ENCODE data around the gene TXN. TPM values are rescaled to one million over a fixed set of nuclear protein-coding genes. Genes with fewer than 3 reads are reported as not detected.
"Not testable (repeated sequence)": the region's sequence is repeated elsewhere in the genome, so short reads cannot be mapped to it uniquely, and the experiment has no call there.

Gene TXN
- total RNA-seq, 1 donor: 37.8 TPM

DNA sequence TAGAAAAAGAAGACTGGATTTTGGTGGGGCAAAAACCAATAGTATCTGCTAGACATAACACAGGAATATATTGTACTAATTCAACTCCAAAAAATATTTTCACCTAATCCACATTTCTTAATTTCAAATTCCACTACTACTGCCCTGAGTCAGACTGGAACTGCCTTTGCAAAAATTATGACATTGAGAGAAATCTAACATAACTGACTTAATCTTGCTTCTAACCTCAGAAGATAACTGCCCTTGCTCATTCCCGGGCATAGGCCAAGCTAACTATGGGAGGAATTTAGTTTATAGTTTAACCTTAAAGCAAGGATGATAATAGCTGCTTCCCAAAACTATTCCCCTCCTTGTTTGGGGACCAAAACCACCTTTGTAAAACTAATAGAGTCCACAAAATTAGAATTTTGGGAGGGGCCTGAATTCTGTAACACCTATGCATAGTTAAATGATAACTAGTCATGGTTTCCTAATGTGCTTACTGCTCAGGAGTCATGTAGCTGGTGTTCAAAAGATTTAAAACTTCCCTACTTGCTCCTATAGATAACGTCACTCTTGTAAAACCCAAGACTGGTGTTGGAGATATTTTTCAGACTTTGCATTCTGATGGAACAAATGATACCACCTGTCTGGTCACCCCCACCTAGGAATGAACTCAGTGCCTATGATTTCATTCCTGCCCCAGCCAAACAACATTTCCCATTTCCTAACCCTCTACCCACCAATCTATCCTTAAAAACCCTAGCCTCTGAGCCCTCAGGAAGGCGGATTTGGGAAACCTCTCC lies 14.1 kb upstream of the TXN start:
- Histone ChIP-seq H3K27me3 (ENCODE audit: insufficient read depth, low read length) (no peaks in the 10 kb centered on the region), H3K9me3 (ENCODE audit: low read depth, low read length) (no peaks in the 10 kb centered on the region), H3K4me1 (ENCODE audit: insufficient read depth, low read length) (no peaks in the 10 kb centered on the region), H3K4me3 (ENCODE audit: low read length) (no peak overlapping the region)

DNA sequence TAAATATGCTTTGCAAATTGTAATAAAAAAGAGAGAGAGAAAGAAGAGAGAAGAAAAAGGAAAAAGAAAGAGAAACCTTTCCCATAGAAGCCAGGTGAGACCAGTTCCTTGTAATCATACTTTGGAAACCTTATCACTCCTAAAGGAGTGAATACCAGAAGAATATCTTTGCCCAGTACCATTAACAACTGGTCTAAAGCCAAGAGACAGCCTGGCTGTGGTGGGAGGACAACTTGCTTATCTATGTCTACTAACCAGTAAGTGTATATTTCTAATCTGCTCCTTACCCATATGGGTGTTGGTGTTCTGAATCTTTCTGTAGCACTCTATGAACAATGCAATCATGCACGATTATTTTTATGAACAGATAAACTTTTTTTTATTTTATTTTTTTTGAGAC lies 10.5 kb upstream of the TXN start:
- Histone ChIP-seq H3K4me1 (ENCODE audit: insufficient read depth, low read length) (no peaks in the 10 kb centered on the region), H3K27me3 (ENCODE audit: insufficient read depth, low read length) (no peaks in the 10 kb centered on the region), H3K9me3 (ENCODE audit: low read depth, low read length) (no peaks in the 10 kb centered on the region), H3K4me3 (ENCODE audit: low read length) (no peak overlapping the region)

DNA sequence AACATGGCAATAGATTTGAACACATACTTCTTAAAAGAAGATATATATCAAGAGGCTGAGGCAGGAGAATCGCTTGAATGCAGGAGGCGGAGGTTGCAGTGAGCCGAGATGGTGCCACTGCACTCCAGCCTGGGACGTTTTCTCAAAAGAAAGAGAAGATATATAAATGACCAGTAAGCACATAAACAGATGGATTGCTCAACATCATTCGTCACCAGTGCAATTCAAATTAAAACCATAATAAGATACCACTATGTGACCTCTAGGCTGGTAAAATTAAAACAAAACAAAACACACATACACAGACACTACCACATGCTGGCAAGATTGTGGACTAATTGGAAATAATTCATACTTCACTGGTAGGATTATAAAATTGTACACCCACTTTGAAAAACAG lies 5.3 kb upstream of the TXN start:
- no peak overlapping the region for H3K4me3 ChIP-seq (ENCODE audit: low read length)
- no peaks in the 10 kb centered on the region for H3K9me3 ChIP-seq (ENCODE audit: low read depth, low read length)
- H3K4me1 ChIP-seq (ENCODE audit: insufficient read depth, low read length): peaks cover 24% of the 10 kb centered on the region
- H3K27me3 ChIP-seq (ENCODE audit: insufficient read depth, low read length): no peaks in the 10 kb centered on the region

DNA sequence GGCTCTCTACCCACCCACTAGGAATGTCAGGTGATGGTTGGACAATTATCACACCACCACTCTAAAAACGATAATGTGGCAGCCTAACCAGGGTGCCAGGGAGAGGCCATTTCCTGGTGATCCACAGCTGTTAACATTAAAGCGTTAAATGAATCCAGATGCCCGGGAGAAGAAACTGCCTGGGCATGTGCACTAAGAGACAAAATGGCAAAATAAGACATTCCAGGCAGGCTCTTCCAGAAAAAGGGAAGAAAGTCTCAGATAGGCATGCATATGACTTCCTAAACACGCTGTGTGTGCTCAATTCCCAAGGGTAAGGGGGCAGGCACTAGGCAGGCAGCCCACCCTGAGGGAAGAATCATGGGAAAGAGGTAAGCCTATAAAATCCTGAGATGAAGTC lies 4.6 kb upstream of the TXN start:
- H3K9me3 ChIP-seq (ENCODE audit: low read depth, low read length): no peaks in the 10 kb centered on the region
- H3K4me1 ChIP-seq (ENCODE audit: insufficient read depth, low read length): peaks cover 24% of the 10 kb centered on the region
- no peak overlapping the region for H3K4me3 ChIP-seq (ENCODE audit: low read length)
- no peaks in the 10 kb centered on the region for H3K27me3 ChIP-seq (ENCODE audit: insufficient read depth, low read length)

DNA sequence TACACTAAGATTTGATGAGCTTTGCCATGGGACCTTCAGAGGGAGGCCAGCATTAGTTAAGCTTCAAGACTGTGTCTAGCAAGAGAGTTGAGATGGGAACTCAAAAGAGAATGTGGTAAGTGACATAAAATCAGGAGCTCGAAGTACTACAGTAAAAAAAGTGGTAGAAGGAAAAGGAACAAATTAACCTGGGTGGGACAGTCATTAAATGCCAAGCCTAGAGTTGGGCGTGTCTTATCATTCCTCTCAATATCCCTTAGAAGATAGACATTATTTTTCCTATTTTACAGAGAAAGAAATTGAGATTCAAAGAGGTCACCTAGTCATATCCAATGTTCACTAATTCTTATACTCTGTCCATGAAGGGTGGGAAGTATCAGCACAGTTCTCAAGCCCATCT lies 3.3 kb upstream of the TXN start:
- no peaks in the 10 kb centered on the region for H3K9me3 ChIP-seq (ENCODE audit: low read depth, low read length)
- H3K27me3 ChIP-seq (ENCODE audit: insufficient read depth, low read length): no peaks in the 10 kb centered on the region
- H3K4me1 ChIP-seq (ENCODE audit: insufficient read depth, low read length): peaks cover 34% of the 10 kb centered on the region
- no peak overlapping the region for H3K4me3 ChIP-seq (ENCODE audit: low read length)

DNA sequence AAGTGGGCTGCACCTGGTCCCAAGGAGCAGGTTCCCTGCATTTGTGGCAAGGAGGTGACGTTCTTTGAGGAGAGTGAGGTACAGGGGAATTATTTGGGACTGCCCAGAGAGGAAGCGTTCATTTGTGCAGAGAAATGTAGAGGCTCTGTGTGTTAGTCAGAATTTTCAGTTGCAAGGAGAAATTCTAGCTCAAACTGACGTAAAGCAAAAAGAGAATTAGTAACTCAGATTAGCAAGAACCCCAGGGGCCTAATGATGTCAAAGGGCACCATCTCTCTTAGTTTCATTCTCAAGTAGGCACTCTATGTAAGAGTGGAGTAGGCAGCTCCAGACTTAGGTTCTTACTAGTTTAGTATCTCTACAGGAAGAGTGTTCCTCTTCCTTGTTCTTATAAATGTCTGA lies 2.4 kb upstream of the TXN start:
- no peak overlapping the region for H3K4me3 ChIP-seq (ENCODE audit: low read length)

DNA sequence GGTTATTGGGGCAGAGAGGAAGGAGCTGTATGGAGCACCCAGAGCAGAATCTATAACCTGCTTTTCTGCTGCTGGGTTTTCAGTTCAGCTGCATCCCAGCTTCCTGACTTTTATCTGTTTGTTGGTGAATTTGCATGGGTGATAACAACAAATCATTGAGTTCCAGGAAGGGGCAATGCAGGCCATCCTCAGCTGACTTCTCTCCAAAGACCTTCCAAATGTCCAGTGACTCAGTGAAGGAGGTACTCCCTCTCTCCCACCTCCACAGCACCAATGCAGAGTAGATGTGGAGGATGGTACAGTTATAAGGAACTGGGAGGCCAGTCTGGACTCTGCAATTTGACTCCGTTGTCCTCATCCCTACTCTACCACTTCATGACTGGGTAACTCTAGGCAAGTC lies 1.6 kb upstream of the TXN start:
- Histone ChIP-seq H3K4me1 (ENCODE audit: insufficient read depth, low read length) (peaks cover 39% of the 10 kb centered on the region), H3K9me3 (ENCODE audit: low read depth, low read length) (no peaks in the 10 kb centered on the region), H3K4me3 (ENCODE audit: low read length) (no peak overlapping the region), H3K27me3 (ENCODE audit: insufficient read depth, low read length) (no peaks in the 10 kb centered on the region)

More for the DNA sequence above, 2.4 kb upstream of the TXN start:
- peaks cover 39% of the 10 kb centered on the region for H3K4me1 ChIP-seq (ENCODE audit: insufficient read depth, low read length)
- no peaks in the 10 kb centered on the region for H3K27me3 ChIP-seq (ENCODE audit: insufficient read depth, low read length)
- no peaks in the 10 kb centered on the region for H3K9me3 ChIP-seq (ENCODE audit: low read depth, low read length)

DNA sequence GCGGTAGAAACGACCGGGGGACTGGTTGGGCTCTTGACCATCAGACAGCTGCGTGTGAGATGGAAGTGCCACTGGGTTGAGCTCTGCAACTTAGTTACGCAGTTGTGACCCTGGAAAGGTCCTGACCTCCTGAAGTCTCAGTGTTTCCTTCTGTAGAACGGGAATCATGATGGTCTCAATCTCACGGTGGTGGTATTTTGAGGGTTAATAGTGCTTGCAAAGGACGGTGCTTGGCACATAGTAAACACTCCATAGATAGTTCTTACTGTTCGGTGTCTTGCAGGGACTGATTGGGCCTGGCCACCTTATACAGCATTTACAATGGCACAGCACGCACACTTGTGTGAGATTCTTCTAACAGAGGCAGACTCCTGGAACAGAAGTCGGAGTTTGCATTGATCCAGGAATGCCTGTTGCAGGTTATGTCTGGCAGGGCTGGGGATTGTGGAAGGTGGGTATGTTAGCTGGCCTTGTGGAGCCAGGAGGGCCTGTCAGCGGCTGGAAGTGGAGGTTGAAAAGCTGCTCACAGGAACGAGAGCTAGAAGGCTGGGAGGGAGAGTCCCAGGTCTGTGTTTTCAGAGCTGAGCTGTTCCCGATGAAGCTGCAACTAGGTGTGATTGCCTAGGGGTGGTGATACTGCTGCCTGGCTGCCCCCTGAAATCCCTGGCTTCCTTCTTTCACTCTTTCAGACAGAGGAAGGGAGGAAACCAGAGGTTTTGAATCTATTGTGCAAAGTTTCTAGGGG lies 962 bp upstream of the TXN start:
- Histone ChIP-seq H3K9me3 (ENCODE audit: low read depth, low read length) (no peaks in the 10 kb centered on the region), H3K27me3 (ENCODE audit: insufficient read depth, low read length) (no peaks in the 10 kb centered on the region), H3K4me1 (ENCODE audit: insufficient read depth, low read length) (peaks cover 39% of the 10 kb centered on the region), H3K4me3 (ENCODE audit: low read length) (peak overlapping the region; percentile 49)

DNA sequence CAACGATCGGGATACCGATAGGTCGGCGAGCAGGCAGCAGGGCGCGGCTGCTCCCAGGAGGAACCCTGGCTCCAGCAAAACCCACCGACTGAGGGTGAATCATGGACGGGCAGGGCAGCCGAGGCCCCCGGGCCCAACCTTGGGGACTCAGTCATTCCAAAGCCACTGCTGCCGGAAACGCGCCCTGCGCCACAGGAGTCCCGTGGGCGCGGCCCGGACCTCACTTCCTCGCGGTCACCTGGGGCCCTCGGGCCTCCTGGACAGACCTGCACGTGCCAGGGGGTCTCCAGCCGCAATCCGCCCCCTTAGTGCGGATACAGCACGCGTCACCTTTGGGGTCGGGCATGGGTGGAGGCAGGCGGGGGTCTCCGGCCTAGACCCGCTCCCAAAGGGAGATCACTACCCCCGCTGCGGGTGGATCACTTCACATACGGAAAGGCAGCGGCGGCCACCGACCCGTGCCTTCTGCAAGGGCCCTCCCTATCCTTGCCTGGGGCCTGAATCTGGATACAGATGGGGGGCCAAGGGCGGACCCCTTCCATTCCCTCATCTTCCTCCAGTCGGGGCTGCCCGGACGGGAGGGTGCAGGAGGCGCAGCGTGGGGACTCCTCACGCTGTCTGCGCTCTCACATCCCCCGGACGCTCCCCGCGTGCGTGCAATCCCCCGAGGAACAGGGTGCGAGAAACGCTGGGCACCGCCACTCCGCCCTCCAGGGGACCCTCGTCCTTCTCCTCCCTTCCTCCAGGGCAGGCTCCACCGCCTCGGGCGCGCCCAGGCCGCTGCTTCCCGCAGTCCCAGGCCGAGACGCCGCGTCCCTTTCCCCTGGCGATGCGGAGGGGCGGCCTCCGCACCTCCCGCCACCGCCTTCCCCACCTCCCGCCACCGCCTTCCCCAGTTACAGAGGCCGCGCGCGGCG lies 586 bp downstream of the TXN start:
- Histone ChIP-seq H3K27me3 (ENCODE audit: insufficient read depth, low read length) (no peaks in the 10 kb centered on the region), H3K9me3 (ENCODE audit: low read depth, low read length) (no peaks in the 10 kb centered on the region), H3K4me1 (ENCODE audit: insufficient read depth, low read length) (peaks cover 39% of the 10 kb centered on the region), H3K4me3 (ENCODE audit: low read length) (peak overlapping the region; percentile 49)

DNA sequence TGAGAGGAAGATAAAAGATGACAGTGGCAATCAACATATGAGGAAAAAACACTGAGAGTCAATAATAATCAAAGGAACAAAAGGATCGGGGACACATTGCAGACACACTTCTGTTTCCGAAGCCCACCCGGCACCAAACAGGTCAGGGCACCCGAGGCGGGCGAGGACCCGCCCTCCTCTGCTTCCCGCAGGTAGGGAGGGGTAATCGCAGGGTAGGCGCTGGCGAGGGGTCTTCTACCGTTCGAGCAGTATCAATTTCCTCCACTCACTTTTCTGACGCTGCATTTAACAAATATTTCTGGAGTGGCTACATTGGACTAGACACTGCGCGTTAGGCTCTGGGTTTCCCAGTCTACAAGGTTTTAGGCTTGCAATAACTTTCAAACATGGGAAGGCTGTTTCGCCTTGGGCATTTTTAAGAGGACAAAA lies 1.3 kb downstream of the TXN start:
- Histone ChIP-seq H3K4me3 (ENCODE audit: low read length) (peak overlapping the region; percentile 49), H3K27me3 (ENCODE audit: insufficient read depth, low read length) (no peaks in the 10 kb centered on the region), H3K9me3 (ENCODE audit: low read depth, low read length) (no peaks in the 10 kb centered on the region), H3K4me1 (ENCODE audit: insufficient read depth, low read length) (peaks cover 39% of the 10 kb centered on the region)

DNA sequence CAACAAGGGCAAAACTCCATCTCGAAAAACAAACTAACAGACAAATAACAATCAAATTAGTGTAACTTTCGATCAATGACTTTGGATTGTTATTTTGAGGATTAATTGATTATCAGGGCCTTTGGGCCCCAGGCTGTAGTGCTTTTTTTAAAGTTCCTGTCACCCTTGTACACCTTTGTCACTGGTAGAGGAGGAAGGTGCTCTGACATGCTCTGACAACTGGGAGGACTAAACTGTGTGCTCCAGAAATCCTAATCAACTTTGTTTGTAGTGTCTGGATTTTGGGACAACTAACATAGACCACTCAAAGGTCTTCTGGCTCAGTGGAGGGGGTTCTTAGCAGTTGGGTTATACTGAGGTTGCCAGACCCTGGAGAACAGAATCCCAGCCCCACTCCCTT lies 1.8 kb downstream of the TXN start:
- Histone ChIP-seq H3K4me3 (ENCODE audit: low read length) (no peak overlapping the region), H3K4me1 (ENCODE audit: insufficient read depth, low read length) (peaks cover 39% of the 10 kb centered on the region), H3K27me3 (ENCODE audit: insufficient read depth, low read length) (no peaks in the 10 kb centered on the region), H3K9me3 (ENCODE audit: low read depth, low read length) (no peaks in the 10 kb centered on the region)

DNA sequence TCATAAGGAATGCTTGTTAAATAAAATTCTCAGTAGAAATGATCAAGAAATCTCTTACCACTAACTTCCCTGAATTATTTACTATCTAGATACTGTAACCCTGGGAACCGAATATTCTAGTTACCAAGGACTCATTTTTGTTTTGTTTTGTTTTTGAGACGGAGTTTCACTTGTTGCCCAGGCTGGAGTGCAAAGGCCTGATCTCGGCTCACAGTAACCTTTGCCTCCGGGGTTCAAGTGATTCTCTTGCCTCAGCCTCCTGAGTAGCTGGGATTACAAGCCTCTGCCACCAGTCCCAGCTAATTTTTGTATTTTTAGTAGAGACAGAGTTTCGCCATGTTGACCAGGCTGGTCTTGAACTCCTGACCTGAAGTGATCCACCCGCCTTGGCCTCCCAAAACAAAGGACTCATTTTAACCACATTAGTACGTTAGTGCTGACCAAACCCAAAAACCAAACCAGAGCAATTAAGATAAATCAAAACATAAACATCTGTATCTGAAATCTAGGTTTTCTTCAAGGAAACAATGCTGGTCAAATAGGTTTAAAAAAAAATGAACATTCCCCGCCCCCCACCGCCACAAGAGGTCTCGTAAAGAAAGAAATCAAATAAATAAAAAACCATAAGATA lies 3.7 kb downstream of the TXN start:
- no peaks in the 10 kb centered on the region for H3K9me3 ChIP-seq (ENCODE audit: low read depth, low read length)
- no peaks in the 10 kb centered on the region for H3K27me3 ChIP-seq (ENCODE audit: insufficient read depth, low read length)
- H3K4me3 ChIP-seq (ENCODE audit: low read length): no peak overlapping the region
- peaks cover 23% of the 10 kb centered on the region for H3K4me1 ChIP-seq (ENCODE audit: insufficient read depth, low read length)

DNA sequence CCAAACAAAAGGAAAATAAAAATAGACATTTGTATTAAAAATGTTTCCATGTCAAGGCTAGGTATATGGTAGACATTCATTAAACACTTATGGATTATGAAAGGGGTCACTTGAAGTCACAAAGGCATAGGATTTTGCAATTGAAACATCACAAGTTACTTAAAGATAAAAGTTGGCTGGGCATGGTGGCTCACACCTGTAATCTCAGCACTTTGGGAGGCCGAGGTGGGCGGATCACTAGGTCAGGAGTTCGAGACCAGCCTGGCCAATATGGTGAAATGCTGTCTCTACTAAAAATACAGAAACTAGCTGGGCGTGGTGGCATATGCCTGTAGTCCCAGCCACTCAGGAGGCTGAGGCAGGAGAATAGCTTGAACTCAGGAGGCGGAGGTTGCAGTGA lies 4.5 kb downstream of the TXN start:
- peaks cover 15% of the 10 kb centered on the region for H3K4me1 ChIP-seq (ENCODE audit: insufficient read depth, low read length)
- not testable (repeated sequence) for H3K27me3 ChIP-seq (ENCODE audit: insufficient read depth, low read length); H3K9me3 ChIP-seq (ENCODE audit: low read depth, low read length); H3K4me3 ChIP-seq (ENCODE audit: low read length)

DNA sequence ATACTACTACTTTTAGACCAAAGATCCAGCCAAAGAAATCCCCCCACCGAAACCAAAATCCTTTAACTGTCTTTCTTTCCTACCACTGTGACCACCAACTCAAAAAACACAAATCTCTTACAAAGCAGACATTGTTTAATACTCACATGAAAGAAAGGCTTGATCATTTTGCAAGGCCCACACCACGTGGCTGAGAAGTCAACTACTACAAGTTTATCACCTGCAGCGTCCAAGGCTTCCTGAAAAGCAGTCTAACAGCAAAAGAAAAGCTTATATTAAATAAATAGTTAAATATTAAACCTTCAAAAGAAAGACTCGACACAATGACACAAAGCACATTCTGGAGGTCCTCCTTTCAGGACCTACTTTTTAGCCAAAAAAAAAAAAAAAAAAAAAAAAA lies 5.1 kb downstream of the TXN start:
- Histone ChIP-seq H3K4me3 (ENCODE audit: low read length) (no peak overlapping the region), H3K27me3 (ENCODE audit: insufficient read depth, low read length) (no peaks in the 10 kb centered on the region), H3K9me3 (ENCODE audit: low read depth, low read length) (no peaks in the 10 kb centered on the region), H3K4me1 (ENCODE audit: insufficient read depth, low read length) (peaks cover 15% of the 10 kb centered on the region)

DNA sequence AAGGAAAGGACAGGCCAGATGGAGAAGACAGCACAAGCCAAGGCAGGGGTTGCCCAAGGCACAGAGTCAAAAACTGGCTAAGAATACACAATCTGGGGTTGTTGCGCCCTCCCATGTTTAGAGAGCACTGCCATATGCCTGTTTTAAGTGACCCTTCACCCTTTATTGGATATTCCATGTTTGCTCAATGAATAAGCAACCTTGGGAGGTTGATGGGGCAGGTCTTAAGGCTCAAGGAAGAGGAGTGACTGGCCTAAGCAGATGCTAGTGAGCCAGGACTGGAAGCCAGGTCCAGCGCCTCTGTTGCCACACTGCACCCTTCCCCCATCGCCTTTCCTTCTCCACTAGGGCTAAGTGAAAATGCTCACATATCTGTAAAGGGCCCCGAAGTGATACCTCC lies 6.7 kb downstream of the TXN start:
- Histone ChIP-seq H3K4me1 (ENCODE audit: insufficient read depth, low read length) (peaks cover 5% of the 10 kb centered on the region), H3K9me3 (ENCODE audit: low read depth, low read length) (no peaks in the 10 kb centered on the region), H3K4me3 (ENCODE audit: low read length) (no peak overlapping the region), H3K27me3 (ENCODE audit: insufficient read depth, low read length) (no peaks in the 10 kb centered on the region)
